Adrenal gland (tissue), 5 donors: ENCODE measurements around the gene CMTM4.

Experiments used
- POLR2A ChIP-seq, 2 donors: fragments of 450-650 bp; IDR thresholded peaks; one replicate each; pipeline ENCODE4 v1.6.1; 2017; ENCODE audit warnings: antibody characterized with exemption in 2 of 2, mild to moderate bottlenecking in 2 of 2, moderate library complexity in 1 of 2
- TF ChIP-seq, protein P1 (sequence below), 6 experiments: fragments of 450-650 bp in 4 of 6; fragments of 200-600 bp in 2 of 6; sonication (generic) in 1 of 6; IDR thresholded peaks; 1 replicate in 5 of 6; 2 replicates in 1 of 6; pipeline versions ENCODE4 v1.5.1 to v1.8.0; 2016 to 2021; ENCODE audit warnings: antibody characterized with exemption in 6 of 6, mild to moderate bottlenecking in 2 of 6, moderate library complexity in 1 of 6
- donor health status: DM: no; HTN: no; CAD: no.

DNA sequence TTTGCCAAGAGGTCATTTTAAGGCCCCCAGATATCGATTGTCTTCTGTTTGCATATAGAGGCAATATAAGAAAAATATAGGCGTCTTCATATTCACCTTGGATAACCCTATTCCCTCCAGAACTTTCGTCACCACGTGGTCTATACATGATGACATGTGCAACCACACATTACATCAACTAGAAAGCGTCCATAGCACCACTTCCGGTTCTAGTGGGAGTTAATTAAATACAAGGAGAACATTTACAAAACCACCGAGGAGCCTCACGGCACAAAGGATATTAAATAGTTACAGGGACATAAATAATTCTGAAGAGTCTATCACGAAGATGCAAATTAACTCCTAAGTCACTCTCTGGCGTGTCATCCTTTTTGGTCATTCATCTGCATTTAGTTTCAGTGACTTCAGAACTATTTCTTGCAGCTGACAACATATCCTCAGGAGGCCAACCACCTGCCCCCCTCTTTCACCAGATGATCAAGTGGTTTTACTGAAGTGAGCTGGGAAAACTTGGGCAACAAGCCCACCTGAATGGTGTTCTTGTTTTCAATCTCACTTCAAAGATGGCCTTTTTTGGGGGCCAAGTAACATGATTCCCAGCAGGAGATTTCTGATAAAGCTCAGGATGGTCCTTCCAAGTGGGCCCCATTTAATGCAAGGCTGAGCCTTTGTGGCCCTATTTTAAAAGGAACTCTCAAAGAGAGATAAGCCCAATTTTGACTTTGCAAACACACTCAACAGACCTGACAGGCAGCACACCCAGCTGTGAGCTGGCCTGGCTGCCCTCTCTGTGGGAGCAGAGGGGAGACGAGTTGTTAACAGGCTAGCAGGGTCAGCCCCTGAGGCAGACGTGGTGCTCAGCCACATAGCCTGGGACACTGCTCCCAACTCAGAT is 76.8 kb downstream of the CMTM4 start:
- TF ChIP-seq POLR2A (IDR thresholded peaks at IDR 0.05) = no peak
- TF ChIP-seq, protein P1, sequence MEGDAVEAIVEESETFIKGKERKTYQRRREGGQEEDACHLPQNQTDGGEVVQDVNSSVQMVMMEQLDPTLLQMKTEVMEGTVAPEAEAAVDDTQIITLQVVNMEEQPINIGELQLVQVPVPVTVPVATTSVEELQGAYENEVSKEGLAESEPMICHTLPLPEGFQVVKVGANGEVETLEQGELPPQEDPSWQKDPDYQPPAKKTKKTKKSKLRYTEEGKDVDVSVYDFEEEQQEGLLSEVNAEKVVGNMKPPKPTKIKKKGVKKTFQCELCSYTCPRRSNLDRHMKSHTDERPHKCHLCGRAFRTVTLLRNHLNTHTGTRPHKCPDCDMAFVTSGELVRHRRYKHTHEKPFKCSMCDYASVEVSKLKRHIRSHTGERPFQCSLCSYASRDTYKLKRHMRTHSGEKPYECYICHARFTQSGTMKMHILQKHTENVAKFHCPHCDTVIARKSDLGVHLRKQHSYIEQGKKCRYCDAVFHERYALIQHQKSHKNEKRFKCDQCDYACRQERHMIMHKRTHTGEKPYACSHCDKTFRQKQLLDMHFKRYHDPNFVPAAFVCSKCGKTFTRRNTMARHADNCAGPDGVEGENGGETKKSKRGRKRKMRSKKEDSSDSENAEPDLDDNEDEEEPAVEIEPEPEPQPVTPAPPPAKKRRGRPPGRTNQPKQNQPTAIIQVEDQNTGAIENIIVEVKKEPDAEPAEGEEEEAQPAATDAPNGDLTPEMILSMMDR (IDR thresholded peaks at IDR 0.05) = no peak
